Mucosa of gallbladder (tissue), 1 donor: ENCODE results near the gene CDC25B. TPM values are rescaled to one million over a fixed set of nuclear protein-coding genes. Genes with fewer than 3 reads are reported as not detected.
A peak's percentile ranks its signal among the peaks of the same experiment; 100 is the strongest.

ENCODE experiments used
- DNase-seq: peaks from one replicate; pipeline ENCODE4 v3.0.0-alpha.2; 2020; ENCODE audit warnings: low spot score
- total RNA-seq: library from RNA; stranded (reverse); gene quantifications from one replicate; pipeline ENCODE4 v1.2.1, GENCODE V29; 2021
- donor health status: DM: no; HTN: no; CAD: no.

CDC25B gene
- total RNA-seq, result 38.9 TPM

DNA sequence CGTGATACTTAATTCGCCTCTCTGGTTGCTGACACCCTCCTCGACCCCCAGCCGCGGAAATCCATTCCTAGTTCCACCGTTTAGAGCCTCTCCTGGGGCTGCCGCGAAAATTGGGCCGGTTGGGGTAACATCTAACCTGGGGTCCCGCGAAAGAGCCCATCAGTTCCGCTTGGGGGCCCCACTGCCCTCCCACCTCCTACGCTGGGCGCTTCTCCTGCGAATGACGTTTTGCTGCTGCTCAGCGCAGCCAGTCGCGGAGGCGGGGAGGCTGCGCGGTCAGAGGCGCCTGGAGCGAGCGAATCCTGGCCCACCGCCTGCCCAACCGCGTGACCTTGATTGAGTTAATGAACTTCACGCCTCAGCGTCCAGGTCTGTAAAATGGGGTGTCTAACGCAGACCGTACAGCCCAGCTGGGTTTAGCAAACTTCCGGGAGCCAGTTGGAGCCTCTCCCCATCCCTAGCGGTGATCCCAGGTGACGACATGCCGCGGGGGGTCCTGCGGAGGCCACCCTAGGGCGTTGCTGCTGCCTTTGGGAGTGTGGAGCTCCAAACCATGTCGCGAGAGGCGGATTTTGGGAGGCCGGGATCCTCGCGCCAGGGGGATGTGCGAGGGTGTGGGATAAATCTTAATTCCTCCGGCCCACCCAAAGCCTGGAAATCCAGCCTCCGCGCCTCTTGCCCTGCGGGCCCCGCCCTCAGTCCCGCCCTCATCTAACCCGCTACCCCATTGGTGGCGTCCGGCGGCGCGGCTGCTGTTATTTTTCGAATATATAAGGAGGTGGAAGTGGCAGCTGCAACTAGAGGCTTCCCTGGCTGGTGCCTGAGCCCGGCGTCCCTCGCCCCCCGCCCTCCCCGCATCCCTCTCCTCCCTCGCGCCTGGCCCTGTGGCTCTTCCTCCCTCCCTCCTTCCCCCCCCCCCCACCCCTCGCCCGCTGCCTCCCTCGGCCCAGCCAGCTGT lies at the start of gene CDC25B:
CDC25B (plus strand) TSS at position 800 of the 958 bp plus-strand sequence. CDS start 222 bp downstream, outside the sequence.
- peak; percentile 94 for DNase-seq

DNA sequence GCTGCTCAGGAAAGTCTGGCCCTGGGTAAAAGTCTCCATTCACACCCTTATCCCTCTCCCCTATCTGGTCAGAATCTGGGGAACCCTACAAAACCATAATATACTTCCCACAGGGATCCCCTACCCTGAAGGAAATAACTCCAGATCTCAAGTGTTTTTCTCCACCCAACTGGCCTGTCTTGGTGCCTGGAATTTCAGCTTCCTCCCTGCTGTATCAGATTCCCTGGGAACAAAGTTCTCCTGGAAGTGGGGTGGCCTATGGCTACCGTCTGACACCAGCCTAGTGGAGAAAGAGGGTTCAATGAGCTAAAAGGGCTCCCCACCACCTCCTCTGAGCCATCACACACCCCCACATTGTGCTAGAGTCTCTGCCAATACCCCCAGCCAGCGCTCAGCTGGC lies 48.6 kb upstream of the CDC25B start:
- no peak for DNase-seq

DNA sequence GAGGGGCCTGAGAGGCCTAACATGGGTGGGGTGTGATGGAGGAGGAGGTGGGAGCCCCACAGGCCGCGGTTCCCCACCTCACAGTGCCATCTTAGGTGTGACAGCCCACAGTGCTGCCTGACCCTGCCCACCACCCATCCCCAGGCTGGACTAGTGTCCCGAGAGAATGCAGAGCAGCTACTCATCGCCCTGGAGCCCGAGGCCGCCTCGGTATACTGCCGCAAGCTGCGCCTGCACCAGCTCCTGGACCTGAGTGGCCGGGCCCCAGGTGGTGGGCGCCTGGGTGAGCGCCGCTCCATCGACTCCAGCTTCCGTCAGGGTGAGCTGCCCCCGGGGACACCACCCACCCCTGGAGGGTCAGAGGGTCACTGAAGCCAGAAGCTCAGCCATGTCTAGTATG lies 48.0 kb upstream of the CDC25B start:
- no peak for DNase-seq

DNA sequence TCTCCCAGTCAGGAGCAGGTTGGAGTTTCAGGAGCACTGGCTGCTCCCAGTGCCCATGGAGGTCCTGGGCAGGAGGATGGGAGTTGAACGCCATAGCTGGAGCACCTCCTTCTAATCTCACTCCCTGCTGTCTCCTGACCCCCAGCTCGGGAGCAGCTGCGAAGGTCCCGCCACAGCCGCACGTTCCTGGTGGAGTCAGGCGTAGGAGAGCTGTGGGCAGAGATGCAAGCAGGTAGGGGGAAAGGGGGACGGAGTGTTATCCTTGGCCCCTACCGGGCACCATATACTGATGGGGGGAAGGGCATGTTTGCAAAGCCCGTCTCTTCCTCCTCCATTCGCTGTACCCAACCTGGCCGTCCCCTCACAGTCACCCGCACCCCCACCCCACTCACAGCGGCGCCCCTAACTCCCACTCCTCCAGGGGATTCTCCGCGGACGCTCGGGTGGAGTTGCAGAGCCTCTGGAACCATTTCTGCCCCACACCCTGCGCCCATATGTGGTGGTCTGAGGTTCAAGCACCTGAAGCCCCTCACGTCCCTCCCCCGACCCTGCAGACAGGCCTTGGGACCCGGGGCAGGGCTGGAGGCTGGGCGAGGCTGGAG lies 46.9 kb upstream of the CDC25B start:
- DNase-seq, result no peak

DNA sequence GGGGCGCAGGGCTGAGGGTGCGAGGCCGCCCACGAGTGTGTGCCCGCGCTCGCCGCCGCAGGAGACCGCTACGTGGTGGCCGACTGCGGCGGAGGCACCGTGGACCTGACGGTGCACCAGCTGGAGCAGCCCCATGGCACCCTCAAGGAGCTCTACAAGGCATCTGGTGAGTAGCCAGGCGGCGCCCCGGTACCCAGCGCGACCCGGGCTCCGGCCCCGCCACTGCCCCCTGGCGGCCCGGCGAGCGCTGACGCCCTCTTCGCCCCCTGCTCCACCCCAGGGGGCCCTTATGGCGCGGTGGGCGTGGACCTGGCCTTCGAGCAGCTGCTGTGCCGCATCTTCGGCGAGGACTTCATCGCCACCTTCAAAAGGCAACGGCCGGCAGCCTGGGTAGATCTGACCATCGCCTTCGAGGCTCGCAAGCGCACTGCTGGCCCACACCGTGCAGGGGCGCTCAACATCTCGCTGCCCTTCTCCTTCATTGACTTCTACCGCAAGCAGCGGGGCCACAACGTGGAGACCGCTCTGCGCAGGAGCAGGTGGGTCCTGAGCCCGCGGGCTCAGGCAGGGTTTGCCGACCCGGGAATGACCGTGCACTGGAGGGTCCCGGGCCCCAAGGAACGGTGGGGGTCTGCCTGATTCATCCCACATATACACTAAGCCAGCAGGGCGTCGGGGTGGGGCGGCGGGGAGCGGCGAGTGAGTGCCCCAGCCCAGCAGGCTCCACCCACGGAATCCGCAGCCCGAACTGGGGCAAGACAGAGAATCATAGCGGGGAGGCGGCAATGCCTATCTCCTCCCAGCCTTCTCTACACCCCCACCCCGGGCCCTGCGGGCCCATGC lies 46.2 kb upstream of the CDC25B start:
- no peak for DNase-seq

DNA sequence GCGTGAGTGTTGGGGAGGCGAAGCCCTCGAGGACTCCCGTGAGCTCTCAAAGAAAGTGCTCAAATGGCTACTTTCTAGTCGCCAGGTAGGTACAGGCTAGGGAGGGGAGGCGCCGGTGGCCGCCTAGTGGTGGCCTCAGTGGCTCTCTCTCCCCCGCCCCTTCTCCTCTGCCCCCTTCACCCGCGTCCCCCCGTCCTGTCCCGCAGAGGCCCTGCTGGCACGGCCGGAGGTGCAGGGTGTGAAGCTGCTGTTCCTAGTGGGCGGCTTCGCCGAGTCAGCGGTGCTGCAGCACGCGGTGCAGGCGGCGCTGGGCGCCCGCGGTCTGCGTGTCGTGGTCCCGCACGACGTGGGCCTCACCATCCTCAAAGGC lies 44.8 kb upstream of the CDC25B start:
- no peak for DNase-seq

DNA sequence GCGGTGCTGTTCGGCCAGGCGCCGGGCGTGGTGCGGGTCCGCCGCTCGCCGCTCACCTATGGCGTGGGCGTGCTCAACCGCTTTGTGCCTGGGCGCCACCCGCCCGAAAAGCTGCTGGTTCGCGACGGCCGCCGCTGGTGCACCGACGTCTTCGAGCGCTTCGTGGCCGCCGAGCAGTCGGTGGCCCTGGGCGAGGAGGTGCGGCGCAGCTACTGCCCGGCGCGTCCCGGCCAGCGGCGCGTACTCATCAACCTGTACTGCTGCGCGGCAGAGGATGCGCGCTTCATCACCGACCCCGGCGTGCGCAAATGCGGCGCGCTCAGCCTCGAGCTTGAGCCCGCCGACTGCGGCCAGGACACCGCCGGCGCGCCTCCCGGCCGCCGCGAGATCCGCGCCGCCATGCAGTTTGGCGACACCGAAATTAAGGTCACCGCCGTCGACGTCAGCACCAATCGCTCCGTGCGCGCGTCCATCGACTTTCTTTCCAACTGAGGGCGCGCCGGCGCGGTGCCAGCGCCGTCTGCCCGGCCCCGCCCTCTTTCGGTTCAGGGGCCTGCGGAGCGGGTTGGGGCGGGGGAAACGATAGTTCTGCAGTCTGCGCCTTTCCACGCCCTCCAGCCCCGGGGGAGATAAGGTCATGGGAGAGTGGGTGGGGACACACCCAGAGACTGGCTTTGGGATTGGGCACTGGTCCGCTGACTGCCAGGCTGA lies 44.3 kb upstream of the CDC25B start:
- DNase-seq, result no peak

DNA sequence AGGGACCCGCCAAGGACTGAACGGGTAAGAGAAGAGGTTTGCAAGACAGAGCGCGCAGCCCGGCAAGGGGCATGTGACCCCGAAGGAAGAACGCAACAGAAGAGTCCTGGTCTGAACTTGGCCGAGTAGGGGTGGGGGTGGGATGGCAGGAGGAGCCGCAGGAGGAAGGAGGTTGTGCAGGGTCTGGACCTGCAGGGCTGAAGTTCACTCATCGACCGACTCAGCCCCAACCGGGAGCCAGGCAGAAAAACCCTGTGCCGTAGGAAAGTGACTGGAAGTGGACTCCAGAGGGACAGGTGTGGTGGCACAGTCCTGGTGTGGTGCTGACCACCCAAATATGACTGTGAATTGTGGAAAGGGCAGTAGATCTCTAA lies 43.7 kb upstream of the CDC25B start:
- DNase-seq, result no peak

DNA sequence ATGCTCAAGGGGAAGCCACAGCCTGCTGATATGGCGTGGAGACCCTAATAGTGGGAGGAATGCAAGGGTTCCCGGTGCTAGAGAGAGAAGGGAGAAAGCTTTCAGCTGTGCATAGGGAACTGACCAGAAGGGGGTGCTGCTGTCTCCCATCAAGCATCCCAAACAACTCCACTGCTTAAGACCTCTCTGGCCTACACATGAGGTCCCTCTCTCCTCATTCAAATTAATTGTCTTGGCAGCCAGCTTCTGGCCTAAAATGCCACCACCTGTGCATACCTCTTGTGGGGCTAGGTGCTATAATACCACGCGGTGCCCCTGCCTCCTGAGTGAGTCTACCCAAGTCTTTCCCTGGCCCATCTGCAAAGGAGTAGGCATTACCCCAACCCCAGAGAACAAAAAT lies 43.0 kb upstream of the CDC25B start:
- DNase-seq, result peak; percentile 78

DNA sequence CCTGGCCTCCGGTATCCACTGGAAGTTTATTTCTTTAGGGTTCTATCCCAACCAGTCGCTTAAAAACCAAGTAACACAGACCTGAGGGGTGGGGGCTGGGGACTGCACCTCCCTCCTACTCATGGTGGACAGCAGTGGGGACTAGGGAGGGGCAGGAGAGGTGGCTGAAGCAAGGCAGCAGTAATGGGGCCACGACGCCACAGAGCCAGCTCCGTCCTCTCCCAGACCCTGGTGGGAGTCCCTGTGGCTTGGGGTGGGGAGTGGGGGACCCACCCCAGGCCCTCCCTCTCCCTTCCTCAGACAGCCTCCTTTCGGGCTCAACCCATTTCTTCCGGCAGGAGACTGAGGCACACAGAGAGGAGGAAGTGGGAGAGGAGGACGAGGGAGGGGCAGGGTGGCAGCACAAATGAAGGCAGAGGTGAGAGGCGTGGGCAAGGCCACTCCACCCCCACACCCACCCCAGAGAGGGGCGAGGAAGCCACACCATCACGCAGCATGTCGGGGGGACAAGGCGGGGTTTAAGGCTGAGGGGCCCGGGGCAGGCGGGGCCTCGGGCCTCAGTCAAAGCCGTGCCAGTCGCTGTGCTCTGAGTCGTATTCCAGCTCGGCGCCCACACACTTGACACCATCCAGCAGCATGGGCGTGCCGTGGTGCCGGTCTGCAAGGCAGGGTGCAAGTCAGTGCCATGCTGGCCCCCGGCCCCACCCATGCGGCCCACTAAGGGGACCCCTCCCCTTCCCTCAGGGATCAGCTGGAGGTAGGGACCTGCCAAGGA lies 42.4 kb upstream of the CDC25B start:
- no peak for DNase-seq

DNA sequence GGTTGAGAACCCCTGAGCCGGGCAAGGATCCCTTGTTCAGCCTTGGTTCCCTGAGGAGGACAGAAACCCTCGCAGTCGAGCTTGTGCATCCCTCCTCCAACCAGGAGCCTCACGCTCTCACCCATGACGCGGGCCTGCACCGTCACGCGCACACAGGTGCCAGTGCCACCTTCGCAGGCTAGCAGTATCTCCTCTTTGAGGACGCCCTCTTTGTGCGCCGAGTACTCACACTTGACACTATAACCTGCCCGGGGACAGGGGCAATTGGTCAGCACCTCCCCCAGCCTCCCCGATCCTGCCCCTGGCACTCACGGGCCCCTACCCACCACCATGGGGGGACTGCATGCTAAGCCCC lies 41.9 kb upstream of the CDC25B start:
- DNase-seq, result no peak

DNA sequence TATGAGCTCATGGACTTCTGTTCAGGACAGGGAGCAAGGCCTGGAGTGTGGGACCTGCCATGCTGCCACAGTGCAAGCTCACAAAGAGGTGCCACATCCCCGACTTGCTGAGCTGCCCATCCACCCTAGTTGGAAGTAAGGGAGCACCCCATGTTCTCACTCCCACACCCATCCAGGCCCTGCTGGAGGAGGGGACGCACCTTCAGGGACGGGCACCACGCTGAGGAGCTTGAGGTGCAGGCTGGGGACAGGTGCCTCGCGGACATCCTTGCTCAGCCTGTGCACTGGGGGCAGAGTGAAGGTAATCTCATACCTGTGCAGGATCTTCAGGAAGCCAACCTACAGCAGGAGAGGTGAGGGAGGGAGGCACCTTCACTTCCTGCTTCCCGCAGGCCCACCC lies 40.8 kb upstream of the CDC25B start:
- DNase-seq, result no peak

DNA sequence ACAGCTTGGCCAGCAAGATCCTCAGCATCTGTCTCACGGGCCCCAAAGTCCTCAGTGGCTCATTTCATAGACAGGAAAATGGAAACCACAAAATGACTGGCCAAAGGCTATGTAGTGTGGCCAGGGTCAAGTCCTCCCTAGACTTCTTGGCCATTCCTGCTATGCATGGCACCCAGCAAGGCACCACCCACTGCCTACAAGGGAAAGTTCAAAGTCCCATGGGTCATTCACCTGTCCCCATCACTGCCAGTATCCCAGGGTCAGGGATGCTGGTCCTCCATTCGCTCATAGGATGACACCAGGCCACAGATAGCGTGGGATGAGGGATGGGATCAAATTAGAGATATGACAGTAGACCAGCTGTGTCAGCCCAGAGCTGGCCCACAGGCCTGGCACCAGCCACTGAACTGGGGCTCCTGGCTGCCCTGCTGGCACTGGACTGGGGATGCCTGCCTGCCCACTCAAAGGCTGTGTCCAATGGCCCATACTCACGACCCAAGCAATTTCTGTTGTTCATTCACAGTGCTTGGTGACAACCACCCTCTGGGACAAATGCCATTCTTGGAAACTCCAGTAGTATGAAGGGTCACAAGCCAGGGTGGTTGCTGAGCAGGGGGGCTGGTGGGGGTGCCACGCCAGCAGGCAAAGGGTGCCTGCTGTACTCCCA lies 40.2 kb upstream of the CDC25B start:
- no peak for DNase-seq

DNA sequence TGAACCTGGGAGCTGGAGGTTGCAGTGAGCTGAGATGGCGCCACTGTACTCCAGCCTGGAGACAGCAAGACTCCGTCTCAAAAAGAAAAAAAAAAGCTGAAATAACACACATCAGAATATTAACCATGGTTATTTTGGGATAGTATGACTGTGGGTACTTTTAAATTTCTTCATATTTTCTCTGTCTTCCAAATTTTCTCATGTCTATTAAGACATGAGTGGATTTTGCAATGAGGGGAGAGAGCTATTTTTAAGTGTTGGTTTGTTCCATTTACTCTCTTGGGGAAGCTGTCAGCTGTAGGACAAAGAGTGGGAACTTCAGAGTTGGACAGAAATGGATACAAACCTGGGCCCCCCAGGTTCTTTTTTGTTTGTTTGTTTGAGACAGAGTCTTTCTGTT lies 38.8 kb upstream of the CDC25B start:
- DNase-seq, result no peak

DNA sequence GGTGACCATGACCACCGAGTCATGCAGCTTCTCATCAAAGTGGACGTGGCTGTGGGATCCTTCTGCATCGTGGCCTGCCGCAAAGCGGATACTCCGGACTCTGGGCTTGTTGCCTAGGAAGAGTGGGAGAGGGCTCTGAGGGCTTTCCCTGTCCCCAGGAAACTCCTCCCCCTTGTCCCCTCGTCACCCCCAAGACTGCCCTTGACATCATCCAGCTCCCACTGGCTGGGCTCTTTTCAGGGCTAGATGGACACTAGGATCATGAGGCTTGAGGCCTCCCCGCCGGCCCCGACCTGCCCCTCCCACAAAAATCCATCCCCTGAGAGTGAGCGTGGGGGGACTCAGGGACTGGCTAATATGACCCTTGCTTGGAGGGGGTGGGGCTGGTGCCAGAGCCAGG lies 37.5 kb upstream of the CDC25B start:
- no peak for DNase-seq

DNA sequence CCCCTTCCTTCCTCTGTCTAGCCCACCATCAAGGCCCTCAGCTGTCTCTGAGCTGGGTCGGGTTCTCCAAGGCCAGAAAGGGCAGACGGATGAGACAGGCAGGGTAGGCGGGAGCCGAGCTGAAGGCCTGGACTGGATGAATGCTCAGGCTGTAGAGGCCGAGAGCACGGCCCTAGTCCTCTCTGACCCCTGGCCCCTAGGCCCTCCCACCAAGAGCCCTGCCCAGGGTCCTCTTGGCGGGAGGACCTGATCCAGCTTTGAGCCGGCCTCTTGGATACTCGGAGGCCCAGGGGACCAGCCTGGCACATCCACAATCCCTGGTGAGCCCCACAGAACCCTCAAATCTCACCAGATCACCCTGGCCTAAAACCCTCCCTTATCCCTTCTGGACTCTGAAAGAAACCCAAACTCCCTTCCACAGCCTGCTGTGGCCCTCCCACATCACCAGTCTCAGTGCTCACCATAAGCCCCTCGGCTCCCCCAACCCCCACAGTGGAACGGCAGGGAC lies 36.7 kb upstream of the CDC25B start:
- DNase-seq, result no peak

DNA sequence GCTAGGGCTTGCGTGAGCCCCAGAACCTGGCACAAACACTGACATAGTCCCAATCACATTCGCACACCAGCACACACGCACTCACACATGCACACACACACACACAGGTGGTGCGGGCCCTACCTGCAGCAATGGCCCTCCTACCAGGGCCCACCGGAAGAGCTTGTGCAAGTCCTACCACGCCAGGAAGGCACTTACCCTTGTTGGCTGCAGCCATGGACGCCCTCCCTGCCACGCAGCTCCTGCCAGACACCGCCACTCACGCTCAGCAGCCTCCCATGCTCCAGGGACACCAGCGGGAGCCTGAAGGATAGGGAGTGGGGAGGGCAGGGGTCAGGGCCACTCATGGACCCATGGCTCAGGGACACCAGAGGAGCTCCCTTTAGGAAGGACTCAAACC lies 36.2 kb upstream of the CDC25B start:
- DNase-seq, result no peak

DNA sequence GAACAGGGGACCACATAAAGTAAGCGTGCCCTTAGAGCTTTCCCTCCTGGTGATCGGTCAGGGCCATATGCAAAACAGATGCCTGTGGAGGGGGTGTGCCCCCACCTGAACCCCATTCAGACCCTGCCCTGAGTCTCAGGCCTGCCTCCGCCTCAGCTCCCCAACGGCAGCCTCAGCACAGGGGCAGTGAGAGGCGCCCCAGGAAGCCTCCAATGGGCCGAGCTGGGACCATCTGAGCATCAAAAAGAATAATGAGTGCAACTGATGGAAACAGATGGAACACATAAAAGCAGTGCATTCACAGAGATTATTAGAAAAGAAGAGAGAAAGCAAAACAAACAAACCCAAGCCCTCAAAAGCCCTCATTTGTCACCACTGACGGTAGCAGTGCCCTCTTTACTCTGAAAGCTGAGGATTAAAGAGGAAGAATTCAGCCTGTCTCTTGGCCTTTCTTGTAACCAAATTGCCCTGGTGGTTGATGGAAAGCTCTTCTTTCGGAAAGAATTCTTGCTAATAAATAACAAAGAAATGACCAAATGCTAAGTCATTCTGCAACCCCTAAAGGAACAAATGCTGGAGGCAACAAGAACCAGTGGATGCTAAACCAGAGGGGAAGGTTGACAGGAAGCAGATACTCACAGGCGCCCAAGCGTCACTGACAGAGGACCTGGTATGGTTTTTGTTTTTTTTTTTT lies 35.3 kb upstream of the CDC25B start:
- DNase-seq, result no peak

DNA sequence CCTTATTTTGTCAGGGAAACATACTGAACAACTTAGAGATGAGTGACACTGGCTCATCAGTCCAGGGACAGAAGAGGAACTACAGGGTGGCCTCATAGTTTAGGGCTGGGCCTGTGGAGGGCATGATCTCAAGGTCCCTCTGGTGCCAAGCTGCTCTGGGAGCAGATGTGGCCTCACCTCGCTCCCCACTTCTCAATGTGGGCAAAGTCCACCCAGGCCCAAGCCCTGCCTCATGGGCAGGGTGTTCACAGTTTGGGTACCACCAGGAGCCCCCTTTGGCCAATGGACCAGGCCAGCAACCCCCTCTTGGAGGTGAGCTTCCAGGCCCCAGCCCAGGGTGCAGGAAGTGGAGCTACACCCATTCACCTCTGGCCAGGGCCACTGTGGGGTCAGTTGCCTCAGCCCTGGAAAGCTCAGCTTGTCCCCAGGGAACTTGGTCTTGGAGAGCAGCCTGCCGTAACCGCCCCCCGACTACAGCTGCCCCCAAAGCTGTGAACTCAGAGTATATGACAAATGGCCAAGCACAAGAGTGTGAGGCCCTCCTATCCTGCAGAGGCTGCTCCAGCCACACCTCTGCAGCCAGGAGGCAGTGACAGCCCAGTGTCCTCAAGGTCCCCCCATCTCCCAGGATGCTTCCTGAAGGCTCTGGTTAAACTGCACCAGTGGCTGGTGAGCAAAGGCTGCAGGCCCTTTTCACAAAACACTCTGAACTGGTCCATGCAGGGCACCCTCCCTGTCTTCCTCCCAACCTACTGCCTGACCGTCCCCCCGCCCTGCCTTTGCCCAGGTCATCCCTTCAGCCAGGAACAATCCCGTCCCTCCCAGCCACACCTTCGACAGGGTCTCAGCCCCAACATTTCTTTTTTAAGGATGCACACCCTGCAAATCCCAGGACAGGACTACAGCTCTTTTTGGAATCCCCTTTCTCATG lies 32.2 kb upstream of the CDC25B start:
- DNase-seq, result no peak
